Muscle layer of colon (tissue), 2 donors: ENCODE data around the gene C22orf31.
"Not testable (repeated sequence)": the region's sequence is repeated elsewhere in the genome, so short reads cannot be mapped to it uniquely, and the experiment has no call there.

Experiments
- H3K27ac ChIP-seq: one replicate; pipeline ENCODE4 v1.7.0; 2013; ENCODE audit warnings: low read depth, mild to moderate bottlenecking, low read length, moderate library complexity
- H3K27me3 ChIP-seq, 2 donors: one replicate each; pipeline ENCODE4 v1.7.0; 2013; ENCODE audit warnings: low read length in 2 of 2, mild to moderate bottlenecking in 2 of 2; ENCODE audit not compliant: insufficient read depth in 2 of 2, control insufficient read depth in 1 of 2
- H3K36me3 ChIP-seq: one replicate; pipeline ENCODE4 v1.7.0; 2013; ENCODE audit warnings: mild to moderate bottlenecking, low read length; ENCODE audit not compliant: insufficient read depth
- H3K4me1 ChIP-seq: one replicate; pipeline ENCODE4 v1.7.0; 2013; ENCODE audit warnings: mild to moderate bottlenecking, low read length; ENCODE audit not compliant: insufficient read depth
- H3K4me3 ChIP-seq, 2 donors: one replicate each; pipeline ENCODE4 v1.7.0; 2013; ENCODE audit warnings: low read length in 2 of 2, low read depth in 1 of 2, mild to moderate bottlenecking in 1 of 2, moderate library complexity in 1 of 2
- H3K9ac ChIP-seq: one replicate; pipeline ENCODE4 v1.7.0; 2013; ENCODE audit warnings: low read length
- H3K9me3 ChIP-seq: one replicate; pipeline ENCODE4 v1.7.0; 2013; ENCODE audit warnings: mild to moderate bottlenecking, low read length
- donor health status: abdominal sarcoma.
- donor health status: Adenocarcinoma of cecum.

The C22orf31 gene

DNA sequence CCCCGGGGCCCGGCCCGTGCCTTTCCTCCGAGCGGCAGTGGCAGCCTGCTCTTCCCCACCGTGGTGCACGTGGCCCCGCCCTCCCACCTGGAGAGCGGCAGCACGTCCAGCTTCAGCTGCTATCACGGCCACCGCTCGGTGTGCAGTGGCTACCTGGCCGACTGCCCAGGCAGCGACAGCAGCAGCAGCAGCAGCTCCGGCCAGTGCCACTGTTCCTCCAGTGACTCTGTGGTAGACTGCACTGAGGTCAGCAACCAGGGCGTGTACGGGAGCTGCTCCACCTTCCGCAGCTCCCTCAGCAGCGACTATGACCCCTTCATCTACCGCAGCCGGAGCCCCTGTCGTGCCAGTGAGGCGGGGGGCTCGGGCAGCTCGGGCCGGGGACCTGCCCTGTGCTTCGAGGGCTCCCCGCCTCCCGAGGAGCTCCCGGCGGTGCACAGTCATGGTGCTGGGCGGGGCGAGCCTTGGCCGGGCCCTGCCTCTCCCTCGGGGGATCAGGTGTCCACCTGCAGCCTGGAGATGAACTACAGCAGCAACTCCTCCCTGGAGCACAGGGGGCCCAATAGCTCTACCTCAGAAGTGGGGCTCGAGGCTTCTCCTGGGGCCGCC is 11.9 kb downstream of the C22orf31 start:
- no peak overlapping the region for H3K27ac ChIP-seq
- H3K9me3 ChIP-seq, result no peaks in the 10 kb centered on the region
- H3K4me1 ChIP-seq, result no peaks in the 10 kb centered on the region
- H3K27me3 ChIP-seq, result no peaks in the 10 kb centered on the region
- H3K9ac ChIP-seq, result no peak overlapping the region
- no peak overlapping the region for H3K4me3 ChIP-seq
- H3K36me3 ChIP-seq, result peaks cover 49% of the 10 kb centered on the region

- peaks cover 56% of the 10 kb centered on the region for H3K36me3 ChIP-seq
- H3K4me1 ChIP-seq, result no peaks in the 10 kb centered on the region
- no peaks in the 10 kb centered on the region for H3K9me3 ChIP-seq
These were observed 12.6 kb downstream of the C22orf31 start for GRCh38 chr22:29048822-29049654.

GRCh38 chr22:29044657-29045176 is 16.9 kb downstream of the C22orf31 start:
- no peak overlapping the region for H3K4me3 ChIP-seq
- H3K4me1 ChIP-seq, result peaks cover 6% of the 10 kb centered on the region
- H3K36me3 ChIP-seq, result peaks cover 63% of the 10 kb centered on the region
- no peaks in the 10 kb centered on the region for H3K27me3 ChIP-seq
- H3K9me3 ChIP-seq, result no peaks in the 10 kb centered on the region
- no peak overlapping the region for H3K9ac ChIP-seq
- no peak overlapping the region for H3K27ac ChIP-seq

More at GRCh38 chr22:29048822-29049654, 12.6 kb downstream of the C22orf31 start:
- H3K9ac ChIP-seq, result no peak overlapping the region
- no peak overlapping the region for H3K27ac ChIP-seq
- H3K27me3 ChIP-seq, result no peaks in the 10 kb centered on the region
- H3K4me3 ChIP-seq, result no peak overlapping the region

GRCh38 chr22:29043906-29044575 is 17.6 kb downstream of the C22orf31 start:
- Histone ChIP-seq H3K4me1 (peaks cover 6% of the 10 kb centered on the region), H3K9me3 (no peaks in the 10 kb centered on the region), H3K27ac (no peak overlapping the region), H3K4me3 (no peak overlapping the region), H3K36me3 (peaks cover 56% of the 10 kb centered on the region), H3K27me3 (no peaks in the 10 kb centered on the region), H3K9ac (no peak overlapping the region)

DNA sequence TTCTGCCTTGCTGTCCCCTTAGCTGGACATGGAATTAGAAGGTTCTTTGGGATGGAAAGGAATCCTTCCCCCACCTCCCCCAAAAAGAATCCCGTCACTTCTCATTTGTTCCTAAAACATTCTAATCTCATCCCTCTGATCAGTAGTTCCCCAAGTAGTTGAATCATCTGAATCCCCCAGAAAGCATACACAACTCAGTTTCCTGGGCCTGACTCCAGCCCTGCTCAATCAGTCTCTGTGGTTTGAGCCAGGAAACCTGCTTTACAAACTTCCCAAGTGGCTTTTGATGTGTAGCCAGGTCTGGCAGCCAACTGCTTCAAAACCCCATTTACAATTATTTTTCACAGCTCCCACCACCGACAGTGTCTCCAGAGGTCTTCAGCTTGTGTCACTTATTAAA is 20.2 kb downstream of the C22orf31 start:
- Histone ChIP-seq H3K27ac (no peak overlapping the region), H3K9ac (no peak overlapping the region), H3K9me3 (no peaks in the 10 kb centered on the region), H3K4me3 (no peak overlapping the region), H3K4me1 (peaks cover 14% of the 10 kb centered on the region), H3K27me3 (no peaks in the 10 kb centered on the region), H3K36me3 (peaks cover 30% of the 10 kb centered on the region)

DNA sequence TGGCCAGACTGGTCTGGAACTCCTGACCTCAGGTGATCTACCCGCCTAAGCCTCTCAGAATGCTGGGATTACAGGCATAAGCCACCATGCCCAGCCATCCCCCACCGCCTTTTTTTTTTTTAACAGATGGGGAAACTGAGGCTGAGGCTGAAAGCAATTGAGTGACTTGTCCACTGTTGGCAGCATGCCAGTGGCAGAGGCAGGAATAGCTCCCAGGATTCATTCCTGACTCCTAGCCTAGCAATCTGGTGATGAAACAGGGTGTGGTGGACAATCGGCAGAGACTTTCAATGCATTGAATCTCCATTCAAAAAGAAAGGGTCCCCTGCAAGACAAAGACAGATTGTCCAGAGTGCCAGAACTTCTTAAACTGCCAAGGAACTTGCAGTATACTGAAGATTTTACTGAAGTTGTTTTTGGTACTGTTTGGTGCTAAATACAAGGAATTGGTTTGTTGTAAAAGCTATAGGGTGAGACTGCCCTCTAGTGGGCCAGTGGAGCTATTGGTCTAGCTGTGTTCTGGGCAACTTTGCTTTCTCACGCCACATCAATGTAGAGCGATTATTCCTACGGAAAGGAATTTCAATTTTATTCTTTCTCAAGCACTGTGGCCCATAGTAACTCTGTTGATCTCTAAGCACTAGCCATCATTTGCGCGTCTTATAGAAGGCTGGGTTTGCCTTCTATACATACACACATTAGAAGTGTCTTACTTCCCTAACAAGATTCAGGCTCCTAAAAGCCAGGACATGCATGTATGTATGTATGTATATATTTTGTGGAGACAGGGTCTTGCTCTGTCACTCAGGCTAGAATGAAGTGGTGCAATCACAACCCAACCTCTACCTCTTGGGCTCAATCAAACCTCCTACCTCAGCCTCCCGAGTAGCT is 21.0 kb downstream of the C22orf31 start:
- H3K4me1 ChIP-seq, result peaks cover 14% of the 10 kb centered on the region
- H3K4me3 ChIP-seq, result no peak overlapping the region

DNA sequence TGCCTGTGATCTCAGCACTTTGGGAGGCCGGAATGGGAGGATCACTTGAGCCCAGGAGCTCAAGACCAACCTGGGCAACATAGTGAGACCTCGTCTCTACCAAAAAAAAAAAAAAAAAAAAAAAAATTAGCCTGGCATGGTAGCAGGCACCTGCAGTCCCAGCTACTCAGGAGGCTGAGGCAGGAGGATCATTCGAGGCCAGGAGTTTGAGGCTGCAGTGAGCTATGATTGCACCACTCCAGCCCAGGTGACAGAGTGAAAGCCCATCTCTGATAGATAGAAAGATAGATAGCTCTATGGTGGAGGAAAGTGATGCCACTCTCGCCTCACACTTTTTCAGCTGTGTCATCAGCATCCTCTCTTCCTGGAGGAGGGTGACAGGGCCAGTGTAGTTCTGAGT is 21.9 kb downstream of the C22orf31 start:
- Histone ChIP-seq H3K4me1 (peaks cover 14% of the 10 kb centered on the region), H3K36me3 (peaks cover 17% of the 10 kb centered on the region)
- not testable (repeated sequence) for H3K27ac ChIP-seq, H3K27me3 ChIP-seq, H3K9ac ChIP-seq, H3K4me3 ChIP-seq, H3K9me3 ChIP-seq

More for the DNA sequence above, 21.0 kb downstream of the C22orf31 start:
- no peak overlapping the region for H3K27ac ChIP-seq
- H3K9me3 ChIP-seq, result no peaks in the 10 kb centered on the region
- H3K36me3 ChIP-seq, result peaks cover 22% of the 10 kb centered on the region
- no peak overlapping the region for H3K9ac ChIP-seq
- no peaks in the 10 kb centered on the region for H3K27me3 ChIP-seq

GRCh38 chr22:29039148-29039547 is 22.5 kb downstream of the C22orf31 start:
- Histone ChIP-seq H3K9ac (no peak overlapping the region), H3K9me3 (no peaks in the 10 kb centered on the region), H3K4me1 (peaks cover 19% of the 10 kb centered on the region), H3K27ac (no peak overlapping the region), H3K36me3 (peaks cover 12% of the 10 kb centered on the region), H3K27me3 (no peaks in the 10 kb centered on the region), H3K4me3 (no peak overlapping the region)

- Histone ChIP-seq H3K4me1 (peaks cover 30% of the 10 kb centered on the region), H3K9ac (no peak overlapping the region), H3K9me3 (no peaks in the 10 kb centered on the region), H3K4me3 (no peak overlapping the region), H3K36me3 (no peaks in the 10 kb centered on the region), H3K27ac (no peak overlapping the region), H3K27me3 (no peaks in the 10 kb centered on the region)
These were observed 24.2 kb downstream of the C22orf31 start for GRCh38 chr22:29037340-29037932.

DNA sequence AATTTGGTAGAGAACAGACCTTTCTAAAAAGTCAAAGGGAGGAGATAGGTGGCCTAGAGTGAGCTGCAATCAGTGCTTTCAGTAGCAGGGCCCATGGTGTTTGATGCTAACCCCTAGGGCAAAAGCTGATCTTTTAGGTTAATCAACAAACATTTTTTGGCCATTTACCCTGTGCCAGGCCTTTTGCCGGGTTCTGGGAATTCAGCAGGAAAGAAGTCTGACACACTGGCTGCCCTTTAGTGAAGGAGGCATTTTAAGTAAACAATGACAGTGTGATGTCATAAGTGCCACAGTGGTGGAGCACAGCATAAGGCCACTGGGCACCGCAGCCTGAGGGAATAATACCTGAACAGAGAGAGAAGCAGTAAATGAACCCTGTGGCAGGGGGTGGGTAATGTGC is 29.0 kb downstream of the C22orf31 start:
- no peak overlapping the region for H3K9ac ChIP-seq
- H3K4me3 ChIP-seq, result no peak overlapping the region
- H3K4me1 ChIP-seq, result peaks cover 40% of the 10 kb centered on the region
- no peaks in the 10 kb centered on the region for H3K36me3 ChIP-seq
- H3K27me3 ChIP-seq, result no peaks in the 10 kb centered on the region
- no peak overlapping the region for H3K27ac ChIP-seq
- H3K9me3 ChIP-seq, result no peaks in the 10 kb centered on the region
